Neural progenitor cell (in vitro differentiated cells): ENCODE data around the gene CYP39A1.

Experiments used
- CTCF ChIP-seq: fragments of 200-600 bp; sonication (generic); IDR thresholded peaks from 2 replicates; pipeline ENCODE4 v1.5.1; 2017; ENCODE audit warnings: antibody characterized with exemption, mild to moderate bottlenecking
- EZH2 ChIP-seq: fragments of 200-600 bp; sonication (generic); IDR thresholded peaks from 2 replicates; pipeline ENCODE4 v1.6.1; 2017; ENCODE audit warnings: antibody characterized with exemption, mild to moderate bottlenecking, moderate library complexity
- EZH2phosphoT487 ChIP-seq: fragments of 200-600 bp; sonication (generic); IDR thresholded peaks from 2 replicates; pipeline ENCODE4 v1.6.1; 2017; ENCODE audit warnings: antibody characterized with exemption

GRCh38 chr6:46690141-46690755 is 37.6 kb upstream of the CYP39A1 start:
- no peak for TF ChIP-seq CTCF
- no peak for TF ChIP-seq EZH2
- TF ChIP-seq EZH2phosphoT487: no peak
